ENCODE results near the gene TMEM170B. TPM values are rescaled to one million over a fixed set of nuclear protein-coding genes. Genes with fewer than 3 reads are reported as not detected.

The TMEM170B gene
- total and polyA plus RNA-seq, 2 of the 8 experiments (the other 6 are each of a cell fraction or from before 2014, with no cell fraction given), result 0.80 to 4.3 TPM

- TF ChIP-seq RAD21 (IDR thresholded peaks at IDR 0.05 in 1 of 2, conservative IDR thresholded peaks at IDR 0.05 in 1 of 2; ENCODE audit: low read depth in 2 of 2, low read length in 2 of 2) (no peak), MAFK (IDR thresholded peaks at IDR 0.05; ENCODE audit: low read depth, low read length) (no peak), NRF1 (IDR thresholded peaks at IDR 0.05; ENCODE audit: low read depth, low read length) (no peak), CBX5 (IDR thresholded peaks at IDR 0.05; ENCODE audit: low read depth, low read length) (no peak), ZNF274 (IDR thresholded peaks at IDR 0.05; ENCODE audit: borderline replicate concordance, extremely low read depth, low read length) (no peak), BRCA1 (IDR thresholded peaks at IDR 0.05; ENCODE audit: low read depth, low read length) (no peak), GTF2F1 (IDR thresholded peaks at IDR 0.05; ENCODE audit: borderline replicate concordance, low read depth, low read length) (no peak)
Observed at GRCh38 chr6:11497107-11497506, 40.4 kb upstream of the TMEM170B start (continued).
